IPS-NIHi7 (cell line): ENCODE results near the gene SUPV3L1.

ENCODE experiments used
- DNase-seq: peaks from one replicate; pipeline ENCODE4 v3.0.0; 2012; ENCODE audit warnings: mixed read lengths; ENCODE audit errors: extremely low spot score

Gene SUPV3L1

DNA sequence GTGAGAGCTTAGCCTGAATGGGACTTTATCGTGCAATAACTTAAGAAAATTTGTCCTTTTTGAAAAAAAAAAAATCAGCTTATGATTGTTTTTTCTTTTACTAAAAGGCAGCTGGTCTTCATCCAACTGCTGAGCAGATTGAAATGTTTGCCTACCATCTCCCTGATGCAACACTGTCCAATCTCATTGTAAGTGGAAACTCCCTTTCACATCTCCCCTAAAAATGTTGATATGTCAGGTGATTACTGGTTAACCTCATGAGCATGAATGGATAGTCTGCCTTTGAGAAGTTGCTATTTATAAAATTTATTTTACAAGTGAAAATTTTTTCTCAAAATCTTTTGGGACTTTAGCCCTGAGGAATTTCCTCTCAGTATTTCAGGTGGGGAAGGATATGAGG lies 22.3 kb downstream of the SUPV3L1 start:
- no peak for DNase-seq

DNA sequence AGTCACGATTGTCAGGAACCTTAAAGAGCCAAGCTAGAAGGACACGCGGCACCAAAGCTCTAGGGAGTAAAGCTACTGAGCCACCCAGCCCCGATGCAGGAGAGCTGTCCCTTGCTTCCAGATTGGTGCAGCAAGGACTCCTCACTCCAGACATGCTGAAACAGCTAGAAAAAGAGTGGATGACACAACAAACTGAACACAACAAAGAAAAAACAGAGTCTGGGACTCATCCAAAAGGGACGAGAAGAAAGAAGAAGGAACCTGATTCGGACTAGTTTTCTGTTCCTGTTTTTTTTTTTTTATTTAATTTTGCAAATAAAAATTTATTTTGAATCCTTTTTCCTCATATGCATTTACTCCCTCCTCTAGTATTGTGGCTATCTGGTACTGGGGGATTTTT lies 28.7 kb downstream of the SUPV3L1 start:
- DNase-seq: no peak

GRCh38 chr10:69209787-69210484 lies 29.9 kb downstream of the SUPV3L1 start:
- no peak for DNase-seq

DNA sequence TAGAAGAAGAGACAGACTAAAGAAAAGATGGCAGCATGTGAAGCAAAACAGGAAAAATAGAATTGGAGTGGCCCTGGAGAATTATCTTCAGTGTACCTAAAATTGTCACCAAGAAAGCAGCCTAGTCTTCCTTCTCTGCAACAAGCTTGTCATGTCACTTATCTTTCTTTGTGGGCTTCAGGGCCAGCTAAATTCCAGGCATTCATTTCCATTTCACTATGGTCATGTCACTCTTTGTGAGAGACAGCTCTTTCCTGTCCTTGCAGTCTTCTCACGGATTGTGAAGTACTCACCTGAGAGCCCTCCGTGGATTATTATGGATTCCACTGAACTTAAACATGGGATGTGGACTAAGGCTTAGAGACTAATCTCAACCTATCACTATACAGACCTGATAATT lies 31.1 kb downstream of the SUPV3L1 start:
- no peak for DNase-seq

DNA sequence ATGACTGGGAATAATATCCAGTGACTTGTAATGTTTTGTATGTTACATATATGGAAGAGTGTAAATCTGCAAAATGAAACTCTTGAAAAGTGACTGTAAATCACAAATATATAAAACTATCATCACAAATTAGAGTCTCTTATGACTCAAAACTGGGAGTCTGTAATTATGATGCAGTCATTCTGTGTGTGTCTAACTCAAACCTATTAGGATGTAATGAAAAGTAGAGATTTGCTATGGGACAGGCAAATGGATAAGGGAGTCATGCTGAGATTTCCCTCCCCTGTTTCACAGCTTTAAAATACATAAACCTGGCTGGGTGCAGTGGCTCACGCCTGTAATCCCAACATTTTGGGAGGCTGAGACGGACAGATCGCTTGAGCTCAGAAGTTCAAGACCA lies 31.5 kb downstream of the SUPV3L1 start:
- no peak for DNase-seq

DNA sequence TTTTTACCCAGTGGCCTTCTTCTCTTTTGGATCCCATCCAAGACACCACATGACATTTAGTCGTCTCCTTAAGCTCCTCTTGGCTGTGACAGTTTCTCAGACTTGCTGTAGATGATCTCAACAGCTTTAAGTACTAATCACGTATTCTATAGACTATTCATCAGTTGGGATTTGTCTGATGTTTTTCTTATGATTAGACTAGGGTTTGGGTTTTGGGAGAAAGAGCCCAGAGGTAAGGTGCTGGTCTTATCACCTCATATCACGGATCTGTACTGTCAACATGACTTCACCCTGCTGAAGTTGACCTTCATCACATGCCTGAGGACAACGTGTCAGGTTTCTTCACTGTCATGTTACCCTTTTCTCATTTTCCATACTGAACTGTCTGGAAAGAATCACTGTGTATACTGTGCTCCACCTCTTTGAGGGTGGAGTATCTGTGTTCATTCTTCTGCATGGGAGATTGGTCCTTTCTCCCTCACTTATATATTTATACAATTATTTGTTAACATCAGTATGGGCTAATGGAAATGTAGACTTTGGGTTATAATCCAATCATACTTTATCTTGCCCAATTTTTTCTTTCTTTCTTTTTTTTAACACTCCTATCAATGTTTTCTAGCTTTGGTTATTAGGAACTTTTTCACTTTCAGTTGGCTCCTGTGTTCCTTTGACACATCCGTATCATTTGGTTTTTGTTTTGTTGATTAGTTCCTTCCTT lies 33.7 kb downstream of the SUPV3L1 start:
- no peak for DNase-seq

DNA sequence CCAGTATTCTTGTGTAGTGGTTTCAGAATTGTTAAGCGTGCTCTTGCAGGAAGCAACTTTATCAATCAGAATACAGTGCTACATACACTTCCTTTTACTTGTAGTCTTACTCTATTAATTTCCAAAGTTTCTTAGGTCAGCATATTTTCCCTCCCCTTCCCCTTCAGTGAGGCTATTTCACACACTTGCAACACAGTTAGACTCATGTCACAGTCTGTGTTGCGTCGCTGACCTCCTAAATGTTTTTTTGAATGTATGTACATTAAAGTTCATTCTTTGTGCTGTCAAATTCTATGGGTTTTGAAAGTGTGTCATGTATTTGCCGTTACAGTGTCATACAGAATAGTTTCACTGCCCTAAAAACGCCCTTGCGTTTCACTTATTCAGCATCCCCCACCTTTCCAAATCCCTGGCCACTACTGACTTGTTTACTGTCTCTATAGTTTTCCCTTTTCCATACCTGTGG lies 34.7 kb downstream of the SUPV3L1 start:
- no peak for DNase-seq

- DNase-seq: no peak
Observed at GRCh38 chr10:69215405-69216171, 35.6 kb downstream of the SUPV3L1 start.

DNA sequence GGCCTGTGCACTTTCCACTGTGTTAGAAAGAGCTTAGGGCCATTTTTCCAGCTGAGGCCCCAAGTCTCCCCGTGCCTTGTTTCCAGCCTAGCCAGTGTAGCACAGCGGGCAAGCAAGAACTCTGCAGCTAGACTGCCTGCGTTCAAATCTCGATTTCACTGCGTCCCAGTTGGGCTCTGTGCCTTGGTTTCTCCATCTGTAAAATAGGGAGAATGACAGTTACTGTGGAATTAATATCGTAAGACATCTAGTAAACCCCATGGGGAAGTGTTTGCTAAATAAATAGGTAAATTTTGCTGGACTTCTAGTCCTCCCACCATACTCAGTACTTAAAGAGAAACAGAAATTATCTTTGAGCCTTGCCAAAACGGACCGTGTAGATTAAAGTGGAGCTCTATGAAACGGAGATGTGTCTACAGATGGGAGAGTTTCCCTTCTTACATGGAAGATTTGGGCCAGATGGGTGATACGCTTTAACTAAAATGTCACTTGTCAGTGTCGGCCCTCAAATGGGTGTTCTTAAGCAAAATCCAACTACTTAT lies 36.6 kb downstream of the SUPV3L1 start:
- DNase-seq: no peak

GRCh38 chr10:69217119-69217754 lies 37.2 kb downstream of the SUPV3L1 start:
- no peak for DNase-seq

DNA sequence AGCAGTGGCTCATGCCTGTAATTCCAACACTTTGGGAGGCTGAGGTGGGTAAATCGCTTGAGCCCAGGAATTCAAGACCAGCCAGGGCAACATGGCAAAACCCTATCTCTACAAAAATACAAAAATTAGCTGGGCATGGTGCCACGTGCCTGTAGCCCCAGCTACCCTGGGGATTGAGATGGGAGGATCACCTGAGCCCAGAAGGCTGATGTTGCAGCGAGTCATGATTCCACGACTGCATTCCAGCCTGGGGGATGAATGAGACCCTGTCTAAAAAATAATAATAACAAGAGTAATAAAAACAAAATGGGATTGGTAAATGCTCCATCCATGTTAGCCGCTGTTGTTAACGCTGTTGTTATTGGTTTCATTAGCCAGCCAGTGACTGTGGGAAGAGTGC lies 38.8 kb downstream of the SUPV3L1 start:
- DNase-seq: no peak

- no peak for DNase-seq
Observed at GRCh38 chr10:69220041-69220451, 40.0 kb downstream of the SUPV3L1 start, which contains the start of gene HKDC1. TSS of gene HKDC1 (plus strand) at chr10:69220332. CDS start at chr10:69220436, 104 bp downstream.

- DNase-seq: no peak
Observed at GRCh38 chr10:69220507-69220906, 40.5 kb downstream of the SUPV3L1 start.

DNA sequence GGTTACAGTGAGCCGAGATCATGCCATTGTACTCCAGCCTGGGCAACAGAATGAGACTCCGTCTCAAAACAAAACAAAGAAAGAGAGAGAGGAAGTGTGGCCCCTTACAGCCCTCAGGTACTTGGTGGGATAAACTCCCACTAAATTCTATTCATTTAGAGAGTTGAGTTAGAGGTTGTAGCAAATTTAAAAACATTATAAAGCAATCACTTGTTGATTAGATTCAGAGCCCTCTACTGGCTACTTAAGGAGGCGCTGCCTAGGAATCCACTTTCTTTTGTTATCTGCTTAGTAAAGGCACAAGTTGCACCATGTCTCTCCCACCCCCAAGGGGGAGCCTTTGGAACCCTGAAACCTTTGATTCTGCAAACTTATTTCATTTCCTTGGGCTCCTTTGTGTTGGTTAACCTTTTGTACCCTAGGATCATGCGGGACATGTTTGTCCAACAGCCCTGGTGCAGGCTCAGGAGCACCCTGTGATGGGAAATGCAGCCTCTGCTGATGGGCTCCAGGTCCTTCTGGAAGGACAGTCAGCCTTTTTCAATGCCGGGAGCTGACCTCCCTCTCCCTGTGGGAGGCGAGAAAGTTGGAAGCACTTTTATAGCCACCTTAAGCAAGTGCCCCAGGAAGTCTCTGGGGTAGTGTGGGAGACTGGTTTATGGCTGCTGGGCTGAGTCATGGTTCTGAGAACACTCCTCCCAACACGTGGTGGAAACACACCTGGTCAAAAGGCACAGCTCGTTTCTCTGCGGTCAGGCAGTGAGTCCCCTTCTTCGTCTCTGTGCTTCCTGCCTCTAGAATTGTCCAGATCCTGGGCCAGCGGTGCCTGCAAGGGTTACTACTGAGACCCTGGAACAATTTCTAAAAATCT lies 42.4 kb downstream of the SUPV3L1 start:
- DNase-seq: peak; percentile 79

GRCh38 chr10:69223028-69223342 lies 43.0 kb downstream of the SUPV3L1 start:
- DNase-seq: no peak

- no peak for DNase-seq
Observed at GRCh38 chr10:69224862-69225657, 45.0 kb downstream of the SUPV3L1 start.

- no peak for DNase-seq
Observed at GRCh38 chr10:69225681-69226080, 45.6 kb downstream of the SUPV3L1 start.

- peak; percentile 42 for DNase-seq
Observed at GRCh38 chr10:69226919-69227450, 47.0 kb downstream of the SUPV3L1 start.

- DNase-seq: no peak
Observed at GRCh38 chr10:69228151-69228550, 48.1 kb downstream of the SUPV3L1 start.

GRCh38 chr10:69229616-69229916 lies 49.5 kb downstream of the SUPV3L1 start:
- DNase-seq: no peak
